Lower leg skin (tissue), 3 donors: ENCODE data around the gene CBFA2T3.

Source experiments
- CTCF ChIP-seq, 3 donors: fragments of 450-650 bp; IDR thresholded peaks; one replicate each; pipeline ENCODE4 v1.5.1; 2016; ENCODE audit warnings: antibody characterized with exemption in 3 of 3, mild to moderate bottlenecking in 3 of 3, moderate library complexity in 2 of 3
- POLR2A ChIP-seq, 2 donors: fragments of 450-650 bp; IDR thresholded peaks; one replicate each; pipeline ENCODE4 v1.6.1; 2016 to 2017; ENCODE audit warnings: antibody characterized with exemption in 2 of 2, mild to moderate bottlenecking in 1 of 2, moderate library complexity in 1 of 2

- no peak for TF ChIP-seq CTCF (IDR thresholded peaks at IDR 0.05)
- no peak for TF ChIP-seq POLR2A (IDR thresholded peaks at IDR 0.05)
These were observed 46.3 kb downstream of the CBFA2T3 start for GRCh38 chr16:88930716-88931115.
